GM18873 (cell line): ENCODE measurements around the gene ZNF24.

ENCODE experiments used
- ATAC-seq: cut with Tn5 transposase; IDR thresholded peaks from one replicate; pipeline ENCODE4 v1.9.1; 2021; ENCODE audit warnings: mild to moderate bottlenecking, moderate library complexity, moderate number of reproducible peaks; ENCODE audit not compliant: unreplicated experiment, low FRiP score

The ZNF24 gene

GRCh38 chr18:35361570-35362321 is 17.5 kb upstream of the ZNF24 start:
- no peak for ATAC-seq

DNA sequence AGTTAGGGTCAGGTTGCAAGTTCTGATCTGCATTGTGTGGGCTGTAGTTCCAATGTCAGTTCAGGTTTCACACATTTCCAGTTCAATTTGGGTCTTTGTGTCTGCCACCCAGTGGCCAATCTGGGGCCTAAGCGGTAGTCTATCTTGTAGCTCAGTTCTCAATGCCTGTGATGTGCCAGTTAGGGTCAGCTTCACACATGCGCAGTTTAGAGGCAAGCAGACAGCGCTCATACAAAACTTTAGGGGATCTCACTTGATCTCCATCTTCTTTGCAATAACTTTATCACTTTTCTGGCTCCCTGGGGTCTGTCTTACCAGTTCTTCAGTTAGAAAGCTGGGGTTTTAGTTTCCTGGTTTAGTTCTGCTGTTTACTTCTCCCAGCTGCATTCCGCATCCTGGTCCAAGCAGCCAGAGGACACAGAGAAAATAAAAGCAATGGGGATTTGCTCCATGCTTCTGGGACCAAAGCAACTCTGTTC is 11.0 kb upstream of the ZNF24 start:
- peak; percentile 96 for ATAC-seq

DNA sequence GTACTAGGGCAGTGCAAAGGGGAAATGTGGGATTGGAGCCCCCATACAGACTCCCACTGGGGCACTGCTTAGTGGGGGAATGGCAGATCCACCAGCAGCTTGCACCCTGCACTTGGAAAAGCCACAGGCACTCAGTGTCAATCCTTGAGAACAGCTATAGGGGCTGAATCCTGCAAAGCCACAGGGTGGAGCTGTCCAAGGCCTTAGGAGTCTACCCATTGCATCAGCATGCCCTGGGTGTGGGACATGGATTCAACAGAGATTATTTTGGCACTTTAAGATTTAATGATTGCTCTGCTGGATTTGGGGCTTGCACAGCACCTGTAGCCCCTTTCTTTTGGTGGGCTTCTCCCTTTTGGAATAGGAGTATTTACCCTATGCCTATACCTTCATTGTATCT is 8.6 kb upstream of the ZNF24 start:
- no peak for ATAC-seq

DNA sequence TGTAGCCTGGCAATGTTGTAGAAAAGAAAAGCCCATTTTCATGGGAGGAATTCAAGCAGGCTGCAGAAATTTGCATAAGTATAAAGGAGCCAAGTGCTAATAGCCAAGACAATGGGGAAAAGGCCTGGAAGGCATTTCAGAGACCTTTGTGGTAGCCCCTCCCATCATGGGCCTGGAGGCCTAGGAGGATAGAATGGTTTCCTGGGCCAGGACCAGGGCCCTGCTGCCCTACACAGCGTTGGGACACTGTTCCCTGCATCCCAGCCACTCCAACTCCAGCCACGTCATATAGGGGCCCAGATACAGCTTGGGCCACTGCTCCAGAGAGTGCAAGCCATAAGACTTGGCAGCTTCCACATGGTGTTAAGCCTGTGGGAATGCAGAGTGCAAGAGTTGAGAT is 8.1 kb upstream of the ZNF24 start:
- no peak for ATAC-seq

- ATAC-seq = no peak
These were observed 3.8 kb upstream of the ZNF24 start for GRCh38 chr18:35348001-35348400.

GRCh38 chr18:35345950-35346349 is 1.7 kb upstream of the ZNF24 start:
- no peak for ATAC-seq

GRCh38 chr18:35345460-35345921 is 1.3 kb upstream of the ZNF24 start:
- ATAC-seq = no peak

GRCh38 chr18:35344736-35345459 is 678 bp upstream of the ZNF24 start:
- ATAC-seq = peak; percentile 29

DNA sequence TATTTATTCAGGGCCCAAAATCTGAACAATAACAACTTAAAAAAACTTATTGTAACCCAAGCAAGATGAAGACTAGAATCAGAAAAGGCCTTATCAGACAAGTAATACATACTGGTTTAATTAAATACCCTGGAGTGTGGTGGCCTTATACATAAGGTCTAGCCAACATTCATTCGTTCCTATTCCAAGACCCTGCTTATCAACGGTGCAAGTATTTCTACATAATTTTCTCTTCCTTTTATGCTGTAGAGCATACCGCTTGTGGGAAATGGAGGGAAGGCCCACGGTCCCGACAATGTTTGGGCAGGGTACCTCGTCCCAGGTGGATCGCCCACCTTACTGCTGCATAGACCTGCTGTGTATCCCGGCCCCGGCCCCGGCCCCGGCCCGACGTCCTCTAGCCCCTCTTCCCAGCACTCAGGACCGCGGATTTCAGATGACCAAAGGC is 708 bp downstream of the ZNF24 start:
- no peak for ATAC-seq

DNA sequence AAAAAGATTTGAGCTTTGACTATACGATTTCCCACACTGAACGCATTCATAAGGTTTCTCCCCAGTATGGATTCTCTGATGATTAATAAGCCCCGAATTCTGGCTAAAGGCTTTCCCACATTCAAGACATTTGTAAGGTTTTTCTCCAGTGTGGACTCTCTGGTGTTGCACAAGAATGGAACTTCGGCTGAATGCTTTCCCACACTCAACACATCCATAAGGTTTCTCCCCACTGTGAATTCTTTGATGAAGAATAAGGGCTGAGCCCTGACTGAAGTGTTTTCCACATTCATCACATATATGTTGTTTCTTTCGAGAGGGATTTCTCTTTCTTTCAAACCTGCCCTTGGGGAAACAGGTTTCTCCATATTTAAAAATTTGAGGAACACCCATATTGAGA is 6.9 kb downstream of the ZNF24 start:
- ATAC-seq = no peak

DNA sequence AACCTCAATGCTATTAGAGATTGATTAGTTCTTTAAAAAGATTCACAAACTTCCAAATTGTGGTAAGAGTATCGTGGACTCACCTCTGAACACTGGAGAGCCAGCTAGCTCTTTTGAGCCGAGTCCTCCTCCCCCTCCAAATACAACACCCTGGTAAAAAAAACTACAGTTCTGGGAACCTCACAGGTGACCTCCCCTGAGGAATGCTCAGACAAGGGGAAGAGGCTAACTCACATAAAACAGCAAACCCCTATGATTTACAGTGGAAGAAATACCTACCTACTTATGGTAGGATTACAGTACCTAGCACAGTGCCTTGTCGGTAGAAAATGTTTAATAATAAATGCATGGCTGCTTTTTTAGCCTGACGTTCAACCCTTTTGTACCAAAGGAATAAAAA is 8.4 kb downstream of the ZNF24 start:
- ATAC-seq = no peak

GRCh38 chr18:35334821-35335220 is 9.4 kb downstream of the ZNF24 start:
- ATAC-seq = no peak

- ATAC-seq = no peak
These were observed 10.0 kb downstream of the ZNF24 start for GRCh38 chr18:35334212-35334611.

GRCh38 chr18:35331367-35332087 is 12.7 kb downstream of the ZNF24 start:
- ATAC-seq = no peak

- ATAC-seq = no peak
These were observed 15.4 kb downstream of the ZNF24 start for GRCh38 chr18:35328868-35329267.

DNA sequence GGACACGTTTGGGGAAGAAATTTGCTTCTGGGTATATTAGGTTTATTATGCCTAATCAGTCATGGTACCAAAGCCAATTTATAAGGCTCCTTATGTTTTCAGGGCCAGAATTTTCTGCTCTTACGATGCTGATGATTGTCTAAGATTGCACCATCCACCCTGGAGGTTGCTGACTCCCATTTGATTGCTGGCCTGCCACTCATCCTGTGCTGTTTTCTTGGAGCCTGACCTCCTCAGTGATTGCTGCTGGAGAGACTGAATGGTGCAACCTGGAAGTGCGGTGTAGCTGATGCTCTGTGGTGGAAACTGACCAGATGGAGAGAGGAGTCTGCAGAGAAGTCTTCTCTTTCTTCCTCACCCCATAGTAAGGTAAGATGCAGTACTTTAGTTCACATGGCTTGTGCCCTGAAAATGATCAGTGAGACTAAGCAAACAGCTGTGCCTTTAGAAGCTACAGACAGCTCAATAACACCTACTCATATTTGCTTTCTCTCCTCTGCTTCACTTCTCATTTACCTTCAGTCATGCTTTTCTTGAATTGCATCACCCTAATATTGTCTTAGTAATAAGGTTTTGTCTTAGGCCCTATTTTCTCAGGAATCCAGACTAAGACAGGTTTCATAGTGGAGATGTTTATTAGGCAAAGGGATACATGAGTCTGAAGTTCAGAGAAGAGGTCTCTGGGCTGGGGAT is 17.4 kb downstream of the ZNF24 start:
- ATAC-seq = no peak

DNA sequence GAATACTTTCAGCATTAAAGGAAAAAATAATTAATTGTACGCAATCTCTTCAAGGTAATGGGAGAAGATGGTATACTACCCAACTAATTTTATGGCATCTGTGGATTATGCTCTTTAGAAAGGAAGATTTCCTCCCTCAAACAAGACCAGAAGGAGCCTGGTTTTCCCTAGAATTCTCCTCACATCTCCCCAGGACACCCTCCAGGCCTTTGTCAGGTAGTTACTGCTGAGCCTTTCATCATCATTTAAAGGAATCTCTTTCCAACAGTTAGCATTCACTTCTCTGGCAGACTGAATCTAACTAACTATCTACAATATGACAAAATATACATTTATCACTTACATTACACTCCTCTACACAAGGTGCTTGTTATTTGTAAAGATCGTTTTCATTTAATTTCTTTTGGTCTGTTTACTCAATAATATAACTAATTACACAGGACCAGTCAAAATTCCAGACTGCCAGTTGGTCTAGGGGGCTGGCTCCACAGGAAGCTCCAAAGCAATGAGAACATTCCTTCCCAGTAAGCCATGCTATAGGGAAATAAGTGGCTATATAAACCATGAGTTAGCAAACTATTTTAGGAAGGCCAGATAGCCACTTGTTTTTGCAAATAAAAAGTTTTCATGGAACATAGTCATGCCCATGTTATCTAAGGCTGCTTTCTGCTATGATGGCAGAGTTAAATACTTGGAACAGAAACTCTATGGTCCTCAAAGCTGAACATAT is 19.1 kb downstream of the ZNF24 start:
- no peak for ATAC-seq

DNA sequence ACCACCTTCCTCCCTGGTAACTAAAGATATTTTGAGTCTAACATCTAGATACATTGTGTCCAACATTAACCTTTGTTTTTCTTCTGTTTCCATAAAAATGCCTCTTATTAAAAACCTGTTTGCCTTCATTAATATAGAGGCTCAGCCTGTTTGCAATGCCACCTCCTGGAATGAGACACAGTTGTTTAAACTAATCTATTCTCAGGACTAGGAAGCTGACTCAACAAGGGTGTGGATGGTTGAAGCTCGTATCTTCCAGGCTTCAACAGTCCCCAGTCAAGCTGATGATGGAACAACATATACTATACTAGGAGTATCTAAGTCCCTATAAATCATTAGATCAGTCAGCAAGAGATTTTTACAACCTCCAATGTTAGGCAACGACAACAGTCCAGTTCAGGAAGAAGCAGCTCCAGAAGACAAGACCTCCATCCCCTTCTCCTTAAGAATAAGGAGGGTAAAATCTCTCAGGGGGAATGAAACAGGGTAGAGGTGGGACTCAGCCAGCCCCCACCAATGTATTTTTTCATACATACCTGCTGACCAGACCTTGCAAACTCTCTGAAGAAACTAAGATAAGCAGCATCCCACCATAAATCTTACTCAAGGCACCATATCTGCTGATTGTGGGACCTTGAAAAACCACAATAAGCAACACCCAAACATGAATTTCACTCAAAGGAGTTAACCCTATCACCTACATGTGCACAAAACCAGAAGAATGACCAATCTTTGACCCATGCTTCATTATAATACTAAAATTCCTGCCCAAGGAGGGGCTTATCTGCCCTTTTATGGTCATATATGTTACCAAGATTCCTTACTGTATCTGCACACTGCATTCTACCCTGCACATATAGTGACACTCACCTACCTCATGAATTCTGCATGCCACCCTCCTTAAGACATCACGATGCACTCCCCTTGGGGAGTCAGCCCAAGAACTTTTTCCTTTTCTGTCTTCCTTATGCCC is 21.4 kb downstream of the ZNF24 start:
- ATAC-seq = no peak

DNA sequence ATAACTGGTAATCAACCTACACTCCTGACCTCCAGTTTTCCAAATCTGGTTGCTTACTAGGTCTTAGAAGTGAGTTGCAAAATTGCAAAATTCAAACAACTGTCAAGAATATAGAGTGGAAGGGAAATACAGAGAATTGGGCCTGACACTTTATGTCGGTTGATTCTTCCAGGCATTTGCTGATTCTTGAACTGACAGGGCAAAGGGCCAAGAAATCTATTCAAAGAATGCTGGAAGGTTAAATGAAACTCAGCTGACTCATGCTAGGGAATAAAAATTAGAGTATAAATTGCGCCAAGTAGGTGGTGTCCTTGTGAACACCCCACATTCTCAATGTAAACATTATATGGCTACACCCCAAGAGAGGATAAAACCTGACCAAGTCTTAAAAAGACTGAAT is 32.7 kb downstream of the ZNF24 start:
- ATAC-seq = no peak
